ENCODE measurements around the gene HCFC2. TPM values are rescaled to one million over a fixed set of nuclear protein-coding genes. Genes with fewer than 3 reads are reported as not detected.

Gene HCFC2
- total RNA-seq, 1 donor from 2014 or later, result 28.7 TPM

GRCh38 chr12:104133866-104134265 is 69.5 kb downstream of the HCFC2 start:
- no peak for DNase-seq (ENCODE audit: extremely low spot score in 2 of 2)
- Histone ChIP-seq H3K27ac (no peak overlapping the region), H3K27me3 (no peaks in the 10 kb centered on the region), H3K4me3 (no peak overlapping the region), H3K36me3 (peaks cover 0 to 20% of the 10 kb centered on the region in 2 donors), H3K4me1 (peaks cover 51% of the 10 kb centered on the region), H3K9me3 (no peaks in the 10 kb centered on the region)
- TF ChIP-seq POLR2AphosphoS5 (IDR thresholded peaks at IDR 0.05; ENCODE audit: insufficient read depth in 1 of 2, low read depth in 1 of 2) (no peak), CTCF (IDR thresholded peaks at IDR 0.05) (no peak), POLR2A (IDR thresholded peaks at IDR 0.05) (no peak)
- intact Hi-C loops (cut with DNase I), result no loop called here

- Histone ChIP-seq H3K27me3 (no peaks in the 10 kb centered on the region), H3K36me3 (peaks cover 0 to 10% of the 10 kb centered on the region in 2 donors), H3K4me3 (no peak overlapping the region), H3K27ac (no peak overlapping the region), H3K9me3 (no peaks in the 10 kb centered on the region), H3K4me1 (peaks cover 55% of the 10 kb centered on the region)
- no peak for TF ChIP-seq POLR2A (IDR thresholded peaks at IDR 0.05)
- no peak for TF ChIP-seq CTCF (IDR thresholded peaks at IDR 0.05)
- no peak for TF ChIP-seq POLR2AphosphoS5 (IDR thresholded peaks at IDR 0.05; ENCODE audit: insufficient read depth in 1 of 2, low read depth in 1 of 2)
- DNase-seq (ENCODE audit: extremely low spot score in 2 of 2), result no peak
- intact Hi-C loops (cut with DNase I), result no loop called here
These were observed 70.6 kb downstream of the HCFC2 start for GRCh38 chr12:104134882-104135281.

GRCh38 chr12:104136577-104136976 is 72.2 kb downstream of the HCFC2 start:
- peaks cover 53% of the 10 kb centered on the region for H3K4me1 ChIP-seq
- TF ChIP-seq CTCF (IDR thresholded peaks at IDR 0.05) (no peak), POLR2AphosphoS5 (IDR thresholded peaks at IDR 0.05; ENCODE audit: insufficient read depth in 1 of 2, low read depth in 1 of 2) (no peak), POLR2A (IDR thresholded peaks at IDR 0.05) (no peak)
- H3K27ac ChIP-seq, result peak overlapping the region; percentile 88
- no peak for DNase-seq (ENCODE audit: extremely low spot score in 2 of 2)
- intact Hi-C loops (cut with DNase I), result no loop called here
- H3K4me3 ChIP-seq, result peak overlapping the region; percentile 58 to 92
- H3K9me3 ChIP-seq, result no peaks in the 10 kb centered on the region
- no peaks in the 10 kb centered on the region for H3K27me3 ChIP-seq
- H3K36me3 ChIP-seq, result peaks cover 0 to 10% of the 10 kb centered on the region in 2 donors

- no peaks in the 10 kb centered on the region for H3K9me3 ChIP-seq
- peaks cover 46% of the 10 kb centered on the region for H3K4me1 ChIP-seq
- peak overlapping the region; percentile 58 to 92 for H3K4me3 ChIP-seq
- no peak for TF ChIP-seq CTCF (IDR thresholded peaks at IDR 0.05)
- no peak for TF ChIP-seq POLR2AphosphoS5 (IDR thresholded peaks at IDR 0.05; ENCODE audit: insufficient read depth in 1 of 2, low read depth in 1 of 2)
- no peaks in the 10 kb centered on the region for H3K27me3 ChIP-seq
- peak overlapping the region; percentile 88 for H3K27ac ChIP-seq
- peaks cover 0 to 4% of the 10 kb centered on the region in 2 donors for H3K36me3 ChIP-seq
- DNase-seq (ENCODE audit: extremely low spot score in 2 of 2), result no peak
- intact Hi-C loops (cut with DNase I), result no loop called here
These were observed 72.9 kb downstream of the HCFC2 start for GRCh38 chr12:104137001-104137901.
